ENCODE measurements around the gene HLA-DMB. TPM values are rescaled to one million over a fixed set of nuclear protein-coding genes. Genes with fewer than 3 reads are reported as not detected.

The HLA-DMB gene
- total RNA-seq, 2 experiments from 2014 or later: 4.6 to 6.0 TPM

DNA sequence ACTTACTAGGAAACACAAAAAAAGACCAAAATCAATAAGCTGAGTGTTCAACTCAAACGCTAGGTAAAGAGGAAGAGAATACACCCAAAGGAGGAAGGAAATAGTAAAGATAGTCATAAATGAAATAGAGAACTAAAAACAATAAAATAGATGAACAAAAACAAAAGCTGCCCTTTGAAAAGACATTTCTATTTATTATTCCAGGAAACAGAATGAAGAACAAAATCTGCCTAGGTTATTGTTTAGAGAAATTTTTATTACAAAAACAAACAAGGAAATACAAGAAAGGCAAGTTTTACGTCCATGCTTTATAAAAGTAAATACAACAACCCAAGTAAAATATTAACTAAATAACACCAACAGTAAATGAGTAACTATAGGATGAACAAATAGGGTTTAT is 20.1 kb downstream of the HLA-DMB start:
- TF ChIP-seq, protein P1, sequence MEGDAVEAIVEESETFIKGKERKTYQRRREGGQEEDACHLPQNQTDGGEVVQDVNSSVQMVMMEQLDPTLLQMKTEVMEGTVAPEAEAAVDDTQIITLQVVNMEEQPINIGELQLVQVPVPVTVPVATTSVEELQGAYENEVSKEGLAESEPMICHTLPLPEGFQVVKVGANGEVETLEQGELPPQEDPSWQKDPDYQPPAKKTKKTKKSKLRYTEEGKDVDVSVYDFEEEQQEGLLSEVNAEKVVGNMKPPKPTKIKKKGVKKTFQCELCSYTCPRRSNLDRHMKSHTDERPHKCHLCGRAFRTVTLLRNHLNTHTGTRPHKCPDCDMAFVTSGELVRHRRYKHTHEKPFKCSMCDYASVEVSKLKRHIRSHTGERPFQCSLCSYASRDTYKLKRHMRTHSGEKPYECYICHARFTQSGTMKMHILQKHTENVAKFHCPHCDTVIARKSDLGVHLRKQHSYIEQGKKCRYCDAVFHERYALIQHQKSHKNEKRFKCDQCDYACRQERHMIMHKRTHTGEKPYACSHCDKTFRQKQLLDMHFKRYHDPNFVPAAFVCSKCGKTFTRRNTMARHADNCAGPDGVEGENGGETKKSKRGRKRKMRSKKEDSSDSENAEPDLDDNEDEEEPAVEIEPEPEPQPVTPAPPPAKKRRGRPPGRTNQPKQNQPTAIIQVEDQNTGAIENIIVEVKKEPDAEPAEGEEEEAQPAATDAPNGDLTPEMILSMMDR (IDR thresholded peaks at IDR 0.05): no peak
- ATAC-seq (ENCODE audit: poor library complexity) (no peak), DNase-seq (no peak)
- CTCF ChIA-PET: no interaction called here
- Mint-ChIP-seq H3K4me3 (no peak overlapping the region), H3K4me1 (ENCODE audit: low read depth) (no peaks in the 10 kb centered on the region), H3K27ac (no peak overlapping the region), H3K36me3 (ENCODE audit: low read depth) (no peaks in the 10 kb centered on the region), H3K27me3 (peaks cover 20% of the 10 kb centered on the region), H3K9me3 (no peaks in the 10 kb centered on the region)
- no peaks in the 10 kb centered on the region for H3K9me3 ChIP-seq (ENCODE audit: control insufficient read depth in 1 of 2, insufficient read depth in 1 of 2, low read length in 2 of 2)
- intact Hi-C loops (cut with DNase I, micrococcal nuclease): no loop called here
- H3K36me3 ChIP-seq (ENCODE audit: insufficient read depth, low read length): no peaks in the 10 kb centered on the region
- no peak overlapping the region for H3K4me3 ChIP-seq (ENCODE audit: low read length)
- no peaks in the 10 kb centered on the region for H3K4me1 ChIP-seq (ENCODE audit: insufficient read depth, low read length)
- POLR2A ChIA-PET: interaction anchor here (0.8 kb wide), 1 partner anchor 51 kb away, joined by 3 read pairs; no protein-coding TSS in a partner anchor
- H3K27ac ChIP-seq (ENCODE audit: low read depth in 1 of 2, low read length in 2 of 2): no peak overlapping the region
- H3K27me3 ChIP-seq (ENCODE audit: control insufficient read depth in 1 of 2, insufficient read depth in 2 of 2, low read length in 2 of 2): peaks cover 0 to 6% of the 10 kb centered on the region in 2 experiments

DNA sequence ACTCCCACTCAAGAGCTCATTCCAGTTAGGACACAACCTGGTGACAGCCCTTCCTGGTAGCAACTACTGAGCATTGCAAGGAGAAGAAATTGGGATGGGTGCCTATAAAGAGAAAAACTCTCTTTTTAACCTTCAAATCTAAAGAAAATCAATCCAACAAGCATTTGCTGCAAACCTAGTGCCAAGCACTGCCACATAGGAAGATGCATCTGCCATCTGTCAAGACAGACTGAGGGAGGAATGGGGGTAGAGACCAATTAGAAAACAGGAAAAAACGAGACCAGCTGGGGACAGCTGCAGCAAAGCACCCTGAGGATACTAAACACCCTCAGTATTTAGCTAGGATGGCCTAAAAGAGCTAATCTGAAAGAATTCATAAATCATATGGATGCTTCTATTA is 27.9 kb downstream of the HLA-DMB start:
- no peaks in the 10 kb centered on the region for H3K36me3 ChIP-seq (ENCODE audit: insufficient read depth, low read length)
- ATAC-seq (ENCODE audit: poor library complexity): no peak
- Mint-ChIP-seq H3K36me3 (ENCODE audit: low read depth) (no peaks in the 10 kb centered on the region), H3K4me1 (ENCODE audit: low read depth) (no peaks in the 10 kb centered on the region), H3K9me3 (no peaks in the 10 kb centered on the region), H3K27ac (no peak overlapping the region), H3K27me3 (peaks cover 29% of the 10 kb centered on the region), H3K4me3 (no peak overlapping the region)
- ChIA-PET POLR2A (interaction anchor here (1.1 to 1.2 kb wide), 2 partner anchors 21 to 72 kb away, joined by 3 to 5 read pairs; no protein-coding TSS in a partner anchor), CTCF (interaction anchor here (1.2 kb wide), 1 partner anchor 10 kb away, joined by 5 read pairs; no protein-coding TSS in a partner anchor)
- no peak for DNase-seq
- H3K27ac ChIP-seq (ENCODE audit: low read depth in 1 of 2, low read length in 2 of 2): no peak overlapping the region
- peaks cover 0 to 5% of the 10 kb centered on the region in 2 experiments for H3K27me3 ChIP-seq (ENCODE audit: control insufficient read depth in 1 of 2, insufficient read depth in 2 of 2, low read length in 2 of 2)
- no peaks in the 10 kb centered on the region for H3K9me3 ChIP-seq (ENCODE audit: control insufficient read depth in 1 of 2, insufficient read depth in 1 of 2, low read length in 2 of 2)
- no peaks in the 10 kb centered on the region for H3K4me1 ChIP-seq (ENCODE audit: insufficient read depth, low read length)
- TF ChIP-seq, protein P1 (IDR thresholded peaks at IDR 0.05): no peak
- no peak overlapping the region for H3K4me3 ChIP-seq (ENCODE audit: low read length)
- intact Hi-C loops (cut with DNase I, micrococcal nuclease): no loop called here

GRCh38 chr6:32908897-32909296 is 31.9 kb downstream of the HLA-DMB start:
- intact Hi-C loops (cut with DNase I, micrococcal nuclease): no loop called here
- Mint-ChIP-seq H3K9me3 (no peaks in the 10 kb centered on the region), H3K4me1 (ENCODE audit: low read depth) (no peaks in the 10 kb centered on the region), H3K4me3 (no peak overlapping the region), H3K27me3 (peaks cover 23% of the 10 kb centered on the region), H3K27ac (no peak overlapping the region), H3K36me3 (ENCODE audit: low read depth) (no peaks in the 10 kb centered on the region)
- ChIA-PET CTCF (no interaction called here), POLR2A (no interaction called here)
- H3K36me3 ChIP-seq (ENCODE audit: insufficient read depth, low read length): no peaks in the 10 kb centered on the region
- no peak for ATAC-seq (ENCODE audit: poor library complexity)
- no peak overlapping the region for H3K4me3 ChIP-seq (ENCODE audit: low read length)
- H3K27ac ChIP-seq (ENCODE audit: low read depth in 1 of 2, low read length in 2 of 2): no peak overlapping the region
- DNase-seq: no peak
- no peaks in the 10 kb centered on the region for H3K4me1 ChIP-seq (ENCODE audit: insufficient read depth, low read length)
- TF ChIP-seq, protein P1 (IDR thresholded peaks at IDR 0.05): no peak
- H3K27me3 ChIP-seq (ENCODE audit: control insufficient read depth in 1 of 2, insufficient read depth in 2 of 2, low read length in 2 of 2): peaks cover 0 to 5% of the 10 kb centered on the region in 2 experiments
- H3K9me3 ChIP-seq (ENCODE audit: control insufficient read depth in 1 of 2, insufficient read depth in 1 of 2, low read length in 2 of 2): no peaks in the 10 kb centered on the region

Measured in CD4-positive, alpha-beta T cell (primary cell).